Neural cell (in vitro differentiated cells): ENCODE data around the gene TSNAXIP1. TPM values are rescaled to one million over a fixed set of nuclear protein-coding genes. Genes with fewer than 3 reads are reported as not detected.

Source experiments
- H2AFZ ChIP-seq: fragments of 200-600, 300-800 bp; sonication (generic), shearing (Covaris generic); 2 replicates; pipeline ENCODE4 v1.6.0; 2014; ENCODE audit warnings: low read depth, mild to moderate bottlenecking, antibody characterized with exemption, low read length, moderate library complexity
- H3F3A ChIP-seq: fragments of 200-600 bp; shearing (Covaris generic); 2 replicates; pipeline ENCODE4 v1.6.1; 2016; ENCODE audit warnings: mild to moderate bottlenecking, moderate library complexity, mixed read lengths, antibody characterized with exemption, low read length; ENCODE audit not compliant: insufficient read depth, poor library complexity, severe bottlenecking
- H3K27ac ChIP-seq: fragments of 200-600, 300-800 bp; sonication (generic), shearing (Covaris generic); 2 replicates; pipeline ENCODE4 v1.5.1; 2014; ENCODE audit warnings: mild to moderate bottlenecking, low read length, moderate library complexity
- H3K27me3 ChIP-seq: fragments of 300-800, 200-600 bp; sonication (generic), shearing (Covaris generic); 2 replicates; pipeline ENCODE4 v1.6.0; 2014; ENCODE audit warnings: mild to moderate bottlenecking, low read depth, low read length, moderate library complexity; ENCODE audit not compliant: insufficient read depth
- H3K36me3 ChIP-seq: fragments of 300-800, 200-600 bp; sonication (generic), shearing (Covaris generic); 2 replicates; pipeline ENCODE4 v1.5.1; 2014; ENCODE audit warnings: mild to moderate bottlenecking, antibody characterized with exemption, low read length, moderate library complexity; ENCODE audit not compliant: insufficient read depth
- H3K4me2 ChIP-seq: fragments of 300-800, 200-600 bp; sonication (generic), shearing (Covaris generic); 2 replicates; pipeline ENCODE4 v1.6.0; 2014; ENCODE audit warnings: mild to moderate bottlenecking, low read length
- H3K4me3 ChIP-seq: fragments of 300-800, 200-600 bp; sonication (generic), shearing (Covaris generic); 2 replicates; pipeline ENCODE4 v1.5.1; 2014; ENCODE audit warnings: mild to moderate bottlenecking, low read length, moderate library complexity
- H3K79me2 ChIP-seq: fragments of 200-600 bp; shearing (Covaris generic); replicated peaks from 2 replicates; pipeline ENCODE4 v1.6.0; 2014; ENCODE audit warnings: mild to moderate bottlenecking, low read length, moderate library complexity; ENCODE audit not compliant: insufficient read depth
- H3K9ac ChIP-seq: fragments of 300-800, 200-600 bp; sonication (generic), shearing (Covaris generic); 2 replicates; pipeline ENCODE4 v1.6.1; 2016; ENCODE audit warnings: mild to moderate bottlenecking, low read length, mixed read lengths
- H3K9me2 ChIP-seq: fragments of 200-600 bp; shearing (Covaris generic); 2 replicates; pipeline ENCODE4 v1.6.1; 2016; ENCODE audit warnings: mild to moderate bottlenecking, low read length, mixed read lengths; ENCODE audit not compliant: insufficient read depth
- H3K9me3 ChIP-seq: fragments of 200-600, 300-800 bp; sonication (generic), shearing (Covaris generic); 2 replicates; pipeline ENCODE4 v1.6.1; 2016; ENCODE audit warnings: mild to moderate bottlenecking, mixed run types, low read length, moderate library complexity, mixed read lengths
- H4K20me1 ChIP-seq: fragments of 200-600 bp; shearing (Covaris generic); 2 replicates; pipeline ENCODE4 v1.6.1; 2016; ENCODE audit warnings: mild to moderate bottlenecking, mixed run types; ENCODE audit not compliant: insufficient read depth
- CTCF ChIP-seq: fragments of 450-650 bp; IDR thresholded peaks from 2 replicates; pipeline ENCODE4 v1.5.1; 2014; ENCODE audit warnings: antibody characterized with exemption, mild to moderate bottlenecking, moderate library complexity; ENCODE audit not compliant: poor library complexity, severe bottlenecking
- EP300 ChIP-seq: fragments of 450-650 bp; conservative IDR thresholded peaks from 2 replicates; pipeline ENCODE4 v1.6.1; 2014; ENCODE audit warnings: antibody characterized with exemption, mild to moderate bottlenecking, moderate library complexity; ENCODE audit not compliant: poor library complexity, severe bottlenecking
- EZH2 ChIP-seq: fragments of 200-600, 300-800 bp; shearing (Covaris generic), sonication (generic); IDR thresholded peaks from 2 replicates; pipeline ENCODE4 v1.6.1; 2014; ENCODE audit warnings: antibody characterized with exemption, low read length, borderline replicate concordance, mild to moderate bottlenecking; ENCODE audit not compliant: insufficient read depth, poor library complexity, severe bottlenecking
- MXI1 ChIP-seq: fragments of 450-650 bp; conservative IDR thresholded peaks from 2 replicates; pipeline ENCODE4 v1.6.1; 2014; ENCODE audit warnings: antibody characterized with exemption, mild to moderate bottlenecking; ENCODE audit not compliant: poor library complexity, severe bottlenecking
- POLR2AphosphoS5 ChIP-seq: IDR thresholded peaks from 2 replicates; pipeline ENCODE4 v1.6.1; 2012
- RAD21 ChIP-seq: fragments of 450-650 bp; conservative IDR thresholded peaks from 2 replicates; pipeline ENCODE4 v1.6.1; 2014; ENCODE audit warnings: antibody characterized with exemption, mild to moderate bottlenecking, moderate library complexity
- REST ChIP-seq: IDR thresholded peaks from 2 replicates; pipeline ENCODE4 v1.6.1; 2012; ENCODE audit warnings: borderline replicate concordance
- SMC3 ChIP-seq: fragments of 450-650 bp; conservative IDR thresholded peaks from 2 replicates; pipeline ENCODE4 v1.6.1; 2014; ENCODE audit warnings: antibody characterized with exemption, mild to moderate bottlenecking, moderate library complexity; ENCODE audit not compliant: poor library complexity
- TAF1 ChIP-seq: IDR thresholded peaks from 2 replicates; pipeline ENCODE4 v1.6.1; 2012; ENCODE audit warnings: low read depth
- polyA plus RNA-seq: library from polyadenylated mRNA; depleted of rRNA; stranded (reverse); fragments of >200 nt; gene quantifications from 2 replicates; pipeline ENCODE4 v1.2.3, GENCODE V29; 2014

Gene TSNAXIP1
- polyA plus RNA-seq, 1 donor from 2014 or later: 31.0 TPM

DNA sequence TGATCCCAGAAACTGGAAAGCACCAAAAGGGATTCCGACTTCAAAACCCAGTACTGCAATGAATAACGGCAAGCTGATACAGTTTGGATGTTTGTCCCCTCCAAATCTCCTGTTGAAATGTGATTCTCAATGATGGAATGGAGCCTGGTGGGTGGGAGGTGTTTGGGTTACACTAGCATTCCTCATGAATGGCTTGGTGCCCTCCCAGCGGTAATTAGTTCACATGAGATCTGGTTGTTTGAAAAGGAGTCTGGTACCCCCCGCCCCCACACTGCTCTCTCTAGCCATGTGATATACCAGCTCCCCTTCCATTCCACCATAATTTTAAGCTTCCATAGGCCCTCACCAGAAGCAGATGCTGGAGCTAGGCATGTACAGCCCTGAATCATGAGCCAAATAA is 40.4 kb upstream of the TSNAXIP1 start:
- TF ChIP-seq POLR2AphosphoS5: no peak
- TF ChIP-seq TAF1: no peak
- TF ChIP-seq REST: no peak
- no peak for TF ChIP-seq SMC3
- no peak for TF ChIP-seq EP300
- no peak for TF ChIP-seq MXI1
- TF ChIP-seq CTCF: no peak
- no peak for TF ChIP-seq EZH2
- TF ChIP-seq RAD21: no peak
- no peaks in the 10 kb centered on the region for H3K27me3 ChIP-seq
- no peaks in the 10 kb centered on the region for H3K9me3 ChIP-seq
- no peak overlapping the region for H3K27ac ChIP-seq
- H3F3A ChIP-seq: no peaks in the 10 kb centered on the region
- no peak overlapping the region for H3K9ac ChIP-seq
- H3K36me3 ChIP-seq: no peaks in the 10 kb centered on the region
- no peak overlapping the region for H3K4me3 ChIP-seq
- H3K79me2 ChIP-seq: no peaks in the 10 kb centered on the region
- no peaks in the 10 kb centered on the region for H3K9me2 ChIP-seq
- H3K4me2 ChIP-seq: no peak overlapping the region
- no peaks in the 10 kb centered on the region for H4K20me1 ChIP-seq
- no peak overlapping the region for H2AFZ ChIP-seq

DNA sequence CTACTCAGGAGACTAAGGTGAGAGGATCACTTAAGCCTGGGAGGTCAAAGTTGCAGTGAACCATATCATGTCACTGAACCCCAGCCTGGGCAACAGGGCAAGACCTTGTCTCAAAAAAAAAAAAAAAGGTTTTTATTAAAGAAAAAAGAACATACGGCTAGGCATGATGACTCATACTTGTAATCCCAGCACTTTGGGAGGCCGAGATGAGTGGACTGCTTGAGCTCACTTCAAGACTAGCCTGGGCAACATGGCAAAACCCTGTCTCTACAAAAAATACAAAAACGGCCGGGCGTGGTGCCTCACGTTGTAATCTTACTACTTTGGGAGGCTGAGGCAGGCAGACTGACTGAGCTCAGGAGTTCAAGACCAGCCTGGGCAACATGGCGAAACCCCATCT is 38.7 kb upstream of the TSNAXIP1 start:
- Histone ChIP-seq H3K9me2 (no peaks in the 10 kb centered on the region), H3K4me2 (no peak overlapping the region), H3K79me2 (no peaks in the 10 kb centered on the region), H3K4me3 (no peak overlapping the region), H3K36me3 (no peaks in the 10 kb centered on the region), H3K27me3 (no peaks in the 10 kb centered on the region), H3K9me3 (no peaks in the 10 kb centered on the region), H4K20me1 (no peaks in the 10 kb centered on the region), H2AFZ (no peak overlapping the region), H3K9ac (no peak overlapping the region), H3F3A (no peaks in the 10 kb centered on the region), H3K27ac (no peak overlapping the region)
- TF ChIP-seq MXI1: no peak
- TF ChIP-seq SMC3: no peak
- no peak for TF ChIP-seq EP300
